ENCODE data around the gene RFXAP. TPM values are rescaled to one million over a fixed set of nuclear protein-coding genes. Genes with fewer than 3 reads are reported as not detected.

The RFXAP gene
- total and polyA plus RNA-seq, 2 donors (not counting 3 experiments of a cell fraction or from before 2014, with no cell fraction given): 3.0 to 7.2 TPM

DNA sequence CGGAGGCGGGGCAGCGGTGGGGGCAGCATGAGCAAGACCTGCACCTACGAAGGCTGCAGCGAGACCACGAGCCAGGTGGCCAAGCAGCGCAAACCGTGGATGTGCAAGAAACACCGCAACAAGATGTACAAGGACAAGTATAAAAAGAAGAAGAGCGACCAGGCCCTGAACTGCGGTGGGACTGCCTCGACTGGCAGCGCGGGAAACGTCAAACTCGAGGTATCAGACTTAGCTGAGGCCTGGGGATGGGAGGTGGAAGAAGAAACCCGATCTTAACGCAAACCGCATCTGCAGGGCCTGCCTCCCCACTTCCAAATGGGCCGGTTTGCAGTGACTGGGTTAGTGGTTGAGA lies 693 bp downstream of the RFXAP start:
- H3K4me3 ChIP-seq (replicated peaks in 1 of 3; ENCODE audit: insufficient read depth in 1 of 3, low read depth in 1 of 3, low read length in 3 of 3): peak overlapping the region; percentile 62 to 93 (median 83)
- H3K9me1 ChIP-seq (replicated peaks; ENCODE audit: control insufficient read depth, extremely low read depth, insufficient read depth, low read length): no peaks in the 10 kb centered on the region
- dilution Hi-C loops (cut with MboI; ENCODE audit: extremely low pct_ligation_motif_present, low sequenced_read_pairs) (no loop called here), intact Hi-C loops (cut with micrococcal nuclease) (loop anchor here (2.0 to 10.0 kb wide), 6 partner anchors 65 to 1525 kb away; partner anchors contain the start of genes CCDC169, SPART and UFM1)
- H3K4me2 ChIP-seq (ENCODE audit: insufficient read depth, low read length): peak overlapping the region; percentile 94
- TF ChIP-seq, protein P1, sequence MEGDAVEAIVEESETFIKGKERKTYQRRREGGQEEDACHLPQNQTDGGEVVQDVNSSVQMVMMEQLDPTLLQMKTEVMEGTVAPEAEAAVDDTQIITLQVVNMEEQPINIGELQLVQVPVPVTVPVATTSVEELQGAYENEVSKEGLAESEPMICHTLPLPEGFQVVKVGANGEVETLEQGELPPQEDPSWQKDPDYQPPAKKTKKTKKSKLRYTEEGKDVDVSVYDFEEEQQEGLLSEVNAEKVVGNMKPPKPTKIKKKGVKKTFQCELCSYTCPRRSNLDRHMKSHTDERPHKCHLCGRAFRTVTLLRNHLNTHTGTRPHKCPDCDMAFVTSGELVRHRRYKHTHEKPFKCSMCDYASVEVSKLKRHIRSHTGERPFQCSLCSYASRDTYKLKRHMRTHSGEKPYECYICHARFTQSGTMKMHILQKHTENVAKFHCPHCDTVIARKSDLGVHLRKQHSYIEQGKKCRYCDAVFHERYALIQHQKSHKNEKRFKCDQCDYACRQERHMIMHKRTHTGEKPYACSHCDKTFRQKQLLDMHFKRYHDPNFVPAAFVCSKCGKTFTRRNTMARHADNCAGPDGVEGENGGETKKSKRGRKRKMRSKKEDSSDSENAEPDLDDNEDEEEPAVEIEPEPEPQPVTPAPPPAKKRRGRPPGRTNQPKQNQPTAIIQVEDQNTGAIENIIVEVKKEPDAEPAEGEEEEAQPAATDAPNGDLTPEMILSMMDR (IDR thresholded peaks at IDR 0.05; ENCODE audit: extremely low read depth in 1 of 2, insufficient read depth in 1 of 2, low read depth in 1 of 2, low read length in 2 of 2): no peak
- TF ChIP-seq FOS (IDR thresholded peaks at IDR 0.05; ENCODE audit: borderline replicate concordance, insufficient read depth, low read length) (no peak), POLR2AphosphoS5 (IDR thresholded peaks at IDR 0.05; ENCODE audit: insufficient read depth, low read depth, low read length) (no peak), EZH2 (IDR thresholded peaks at IDR 0.05; ENCODE audit: borderline replicate concordance, low read depth, low read length, severe bottlenecking) (no peak), POLR2A (IDR thresholded peaks at IDR 0.05; ENCODE audit: low read depth, low read length) (no peak), MYC (IDR thresholded peaks at IDR 0.05; ENCODE audit: low read depth, low read length) (no peak), JUN (IDR thresholded peaks at IDR 0.05; ENCODE audit: borderline replicate concordance, insufficient read depth, insufficient read length, low read depth) (no peak), GATA2 (IDR thresholded peaks at IDR 0.05; ENCODE audit: insufficient read depth, insufficient read length, low read depth, low read length) (no peak)
- TF ChIP-seq, protein P2, sequence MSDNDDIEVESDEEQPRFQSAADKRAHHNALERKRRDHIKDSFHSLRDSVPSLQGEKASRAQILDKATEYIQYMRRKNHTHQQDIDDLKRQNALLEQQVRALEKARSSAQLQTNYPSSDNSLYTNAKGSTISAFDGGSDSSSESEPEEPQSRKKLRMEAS (IDR thresholded peaks at IDR 0.05; ENCODE audit: insufficient read depth, insufficient read length): no peak
- H3K4me1 ChIP-seq (ENCODE audit: control insufficient read depth, extremely low read depth, insufficient read depth, low read length): peaks cover 32% of the 10 kb centered on the region
- no peaks in the 10 kb centered on the region for H3K27me3 ChIP-seq (ENCODE audit: control insufficient read depth in 2 of 2, insufficient read depth in 2 of 2, low read length in 2 of 2)
- H4K20me1 ChIP-seq (replicated peaks; ENCODE audit: control insufficient read depth, extremely low read depth, insufficient read depth, low read length): no peaks in the 10 kb centered on the region
- H2AFZ ChIP-seq (ENCODE audit: low read depth, low read length): peak overlapping the region; percentile 97
- no peak for FAIRE-seq
- no peaks in the 10 kb centered on the region for H3K36me3 ChIP-seq (ENCODE audit: control insufficient read depth in 2 of 2, extremely low read depth in 1 of 2, insufficient read depth in 2 of 2, low read length in 2 of 2)
- BruUV-seq (replicated peaks): no TSS peak
- POLR2A ChIA-PET: no interaction called here
- CTCF ChIA-PET: interaction anchor here (0.8 kb wide), 1 partner anchor 161 kb away, joined by 3 read pairs; no protein-coding TSS in a partner anchor
- H3K9ac ChIP-seq (replicated peaks; ENCODE audit: extremely low read depth, insufficient read depth, low read length): peak overlapping the region; percentile 69
- peaks cover 40% of the 10 kb centered on the region for H3K79me2 ChIP-seq (ENCODE audit: control insufficient read depth, insufficient read depth, low read length)
- no peaks in the 10 kb centered on the region for H3K9me3 ChIP-seq (replicated peaks; ENCODE audit: control insufficient read depth, insufficient read depth, low read length)
- peak overlapping the region; percentile 44 for H3K27ac ChIP-seq (ENCODE audit: insufficient read depth, low read depth, low read length)
- DNase-seq (ENCODE audit: low read depth, low spot score): no peak
